ENCODE results near the gene KAZN.

Gene KAZN

GRCh38 chr1:15139654-15140350 lies 541.3 kb downstream of the KAZN start:
- DNase-seq (ENCODE audit: low read depth): no peak

- no peak for DNase-seq (ENCODE audit: low read depth)
Observed at GRCh38 chr1:15141935-15142539, 543.6 kb downstream of the KAZN start.

GRCh38 chr1:15145327-15145726 lies 546.8 kb downstream of the KAZN start:
- no peak for DNase-seq (ENCODE audit: low read depth)

GRCh38 chr1:15146142-15146680 lies 547.7 kb downstream of the KAZN start:
- no peak for DNase-seq (ENCODE audit: low read depth)

GRCh38 chr1:15146971-15147376 lies 548.5 kb downstream of the KAZN start:
- no peak for DNase-seq (ENCODE audit: low read depth)

GRCh38 chr1:15148004-15148403 lies 549.5 kb downstream of the KAZN start:
- no peak for DNase-seq (ENCODE audit: low read depth)

- DNase-seq (ENCODE audit: low read depth): no peak
Observed at GRCh38 chr1:15148475-15148874, 550.0 kb downstream of the KAZN start.

GRCh38 chr1:15148941-15149340 lies 550.5 kb downstream of the KAZN start:
- no peak for DNase-seq (ENCODE audit: low read depth)

GRCh38 chr1:15150376-15150775 lies 551.9 kb downstream of the KAZN start:
- DNase-seq (ENCODE audit: low read depth): no peak

GRCh38 chr1:15151377-15151806 lies 552.9 kb downstream of the KAZN start:
- DNase-seq (ENCODE audit: low read depth): no peak

GRCh38 chr1:15151871-15152270 lies 553.4 kb downstream of the KAZN start:
- DNase-seq (ENCODE audit: low read depth): no peak

- no peak for DNase-seq (ENCODE audit: low read depth)
Observed at GRCh38 chr1:15152318-15153183, 554.1 kb downstream of the KAZN start.

- DNase-seq (ENCODE audit: low read depth): no peak
Observed at GRCh38 chr1:15153184-15153841, 554.8 kb downstream of the KAZN start, which contains the start of gene TMEM51. TSS of gene TMEM51 (plus strand) at chr1:15153747. CDS start at chr1:15215088, 61,341 bp downstream.

GRCh38 chr1:15153842-15154479 lies 555.5 kb downstream of the KAZN start:
- DNase-seq (ENCODE audit: low read depth): no peak

GRCh38 chr1:15154480-15155036 lies 556.1 kb downstream of the KAZN start:
- DNase-seq (ENCODE audit: low read depth): no peak

- DNase-seq (ENCODE audit: low read depth): no peak
Observed at GRCh38 chr1:15155191-15155590, 556.7 kb downstream of the KAZN start.

GRCh38 chr1:15155888-15156741 lies 557.6 kb downstream of the KAZN start:
- DNase-seq (ENCODE audit: low read depth): no peak

GRCh38 chr1:15156807-15157380 lies 558.4 kb downstream of the KAZN start:
- no peak for DNase-seq (ENCODE audit: low read depth)

GRCh38 chr1:15157524-15158399 lies 559.3 kb downstream of the KAZN start:
- no peak for DNase-seq (ENCODE audit: low read depth)
